NCI-H128 (cell line): ENCODE measurements around the gene FBXL17.

Source experiments
- DNase-seq: peaks from one replicate; lab custom pipeline; 2025; ENCODE audit not compliant: unreplicated experiment; lab: John Stamatoyannopoulos, UW

FBXL17 gene

DNA sequence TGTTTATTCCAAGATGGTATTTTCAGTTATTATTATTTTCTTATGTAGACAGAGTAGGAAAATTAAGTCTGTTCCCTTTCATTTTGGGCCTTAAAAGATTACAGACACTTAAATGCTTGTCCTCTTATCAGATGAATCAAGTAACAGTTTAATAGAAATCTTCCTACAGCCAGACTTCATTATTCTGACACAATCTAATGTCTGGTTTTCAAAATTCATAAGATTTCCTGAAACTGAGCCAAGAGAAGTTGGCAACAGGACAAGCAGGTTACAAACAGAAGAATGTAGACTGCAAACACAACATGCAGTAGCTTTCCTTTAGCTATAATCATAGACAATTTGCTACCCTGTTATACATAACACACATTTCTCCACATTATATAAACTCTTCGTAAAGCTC, 130.5 kb downstream of the FBXL17 start:
- DNase-seq: no peak

DNA sequence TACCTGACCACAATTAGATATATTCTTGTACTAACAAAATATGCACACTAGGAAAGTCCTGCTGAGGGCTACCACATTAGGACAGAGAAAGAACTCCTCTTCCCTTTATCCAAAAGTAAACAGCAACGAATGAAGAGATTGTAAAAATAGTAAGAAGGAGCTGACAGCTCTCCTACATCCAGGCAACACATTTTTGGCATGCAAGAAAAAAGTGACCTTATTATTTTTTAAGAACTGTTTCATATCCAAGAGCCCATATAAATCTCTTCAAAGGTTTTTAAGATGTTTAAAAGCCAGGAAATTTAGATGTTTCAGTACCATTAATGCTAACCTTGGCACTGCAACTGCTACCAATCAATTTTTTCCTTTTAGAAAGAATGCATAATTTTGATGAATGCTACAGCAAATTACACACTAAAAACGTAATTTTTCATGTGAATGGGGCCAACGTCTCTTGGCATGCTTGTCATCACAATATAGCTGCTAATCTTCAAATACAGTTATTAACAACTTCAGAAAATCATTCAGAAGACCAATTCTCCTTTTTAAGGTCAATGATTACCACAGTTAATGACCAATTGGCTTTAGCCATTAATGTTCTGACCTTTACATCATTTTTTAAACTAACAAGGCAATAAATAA, 132.0 kb downstream of the FBXL17 start:
- no peak for DNase-seq

DNA sequence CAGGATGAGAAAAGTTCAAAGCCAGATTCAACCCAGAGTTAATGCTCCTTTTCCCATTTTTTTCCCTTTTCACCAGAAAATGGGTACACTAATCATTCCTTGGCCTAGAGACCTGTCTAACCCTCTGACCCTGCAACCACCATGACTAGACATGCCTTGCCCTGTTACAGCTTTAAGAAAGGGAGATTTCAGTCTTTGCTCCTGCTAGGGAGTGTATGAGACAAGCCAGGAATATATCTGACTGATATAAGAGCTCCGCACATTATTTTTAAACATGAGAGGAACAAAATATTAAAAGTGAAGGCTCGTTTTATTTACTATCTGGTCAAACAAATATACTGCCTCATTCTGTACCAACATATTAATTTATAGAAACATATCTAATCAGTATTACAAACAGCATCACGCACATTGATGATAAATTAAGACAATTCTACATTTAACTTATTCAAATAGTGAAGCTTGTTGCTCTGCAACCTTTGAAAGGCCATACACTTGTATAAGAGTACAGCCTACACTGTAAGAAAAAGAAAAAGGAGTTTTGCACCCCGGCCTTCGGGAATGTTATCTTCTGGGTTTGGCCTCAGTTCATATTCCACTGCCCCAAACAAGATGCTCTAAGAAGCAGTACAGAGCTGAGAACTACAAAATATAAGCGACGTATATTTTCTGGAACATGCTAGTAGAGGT, 132.7 kb downstream of the FBXL17 start:
- no peak for DNase-seq

DNA sequence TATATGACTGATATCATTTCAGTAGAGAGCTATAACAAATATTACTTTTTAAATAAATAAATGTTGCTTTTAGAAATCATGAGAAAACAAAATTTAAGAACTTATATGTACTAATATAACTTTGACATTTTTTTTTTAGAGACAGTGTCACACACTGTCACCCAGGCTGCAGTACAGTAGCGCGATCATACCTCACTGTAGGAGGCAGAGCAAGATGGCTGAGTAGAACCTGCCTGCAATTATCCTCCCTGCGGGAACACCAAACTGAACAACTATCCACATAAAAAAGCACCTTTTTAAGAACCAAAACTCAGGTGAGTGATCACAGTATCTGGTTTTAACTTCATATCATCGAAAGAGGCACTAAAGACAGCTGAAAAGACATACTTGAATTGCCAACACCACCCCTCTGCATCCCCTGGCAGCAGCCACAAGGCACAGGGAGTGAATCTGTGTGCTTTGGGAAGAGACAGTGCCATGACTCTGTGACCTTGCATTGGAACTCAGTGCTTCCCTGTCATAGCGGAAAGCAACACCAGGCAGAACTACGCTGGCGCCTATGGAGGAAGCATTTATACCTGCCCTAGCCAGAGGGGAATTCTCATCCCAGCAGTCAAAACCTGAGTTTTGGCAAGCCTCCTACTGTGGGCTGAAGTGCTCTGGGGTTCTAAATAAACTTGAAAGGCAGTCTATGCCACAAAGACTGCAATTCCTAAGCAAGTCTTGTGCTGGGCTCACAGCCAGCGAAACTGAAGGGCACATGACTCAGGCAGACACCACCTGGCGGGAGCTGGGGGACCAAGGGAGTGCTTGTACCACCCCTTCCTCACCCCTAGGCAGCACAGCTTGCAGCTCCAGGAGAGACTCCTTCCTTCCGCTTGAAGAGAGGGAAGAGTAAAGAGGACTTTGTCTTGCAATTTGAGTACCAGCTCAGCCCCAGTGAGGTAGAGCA, 142.7 kb downstream of the FBXL17 start:
- no peak for DNase-seq

DNA sequence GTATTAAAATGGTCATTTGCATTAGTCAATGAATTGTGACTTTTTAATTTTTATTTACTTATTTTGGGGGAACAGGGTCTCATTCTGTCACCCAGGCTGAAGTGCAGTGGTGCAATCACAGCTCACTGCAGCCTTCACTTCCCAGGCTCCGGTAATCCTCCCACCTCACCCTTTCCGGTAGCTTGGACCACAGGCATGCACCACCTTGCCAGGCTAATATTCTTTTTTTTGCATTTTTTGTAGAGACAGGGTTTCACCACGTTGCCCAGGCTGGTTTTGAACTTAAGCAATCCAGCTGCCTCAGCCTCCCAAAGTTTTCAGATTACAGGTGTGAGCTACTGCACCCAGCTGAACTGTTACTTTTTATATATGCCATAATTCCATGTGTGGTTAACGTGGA, 143.4 kb downstream of the FBXL17 start:
- no peak for DNase-seq

DNA sequence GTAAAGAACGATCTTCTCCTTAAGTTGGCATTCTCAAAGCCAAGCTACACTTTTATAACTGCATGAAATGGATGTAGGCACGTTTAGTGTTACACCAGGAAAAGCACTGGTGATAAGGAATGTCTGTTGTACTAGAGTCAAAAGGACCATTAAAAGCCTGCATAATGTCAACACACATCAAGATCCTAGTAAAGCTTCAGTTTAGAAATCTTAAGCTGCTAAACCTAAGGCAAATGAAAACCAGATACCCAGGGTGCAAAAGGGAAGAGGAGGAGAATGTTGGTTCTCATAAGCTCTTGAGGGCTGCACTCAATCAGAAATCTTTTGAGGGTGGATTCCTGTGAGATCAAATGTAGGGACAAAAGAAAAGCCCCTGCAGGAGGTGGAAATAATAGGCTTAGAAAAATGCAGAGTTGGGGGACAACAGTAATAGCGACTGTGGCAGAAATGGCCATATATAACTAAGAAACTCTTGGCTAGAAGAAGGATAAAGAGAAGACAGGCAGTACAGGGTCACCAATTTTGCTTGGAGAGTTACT, 148.2 kb downstream of the FBXL17 start:
- DNase-seq: no peak

DNA sequence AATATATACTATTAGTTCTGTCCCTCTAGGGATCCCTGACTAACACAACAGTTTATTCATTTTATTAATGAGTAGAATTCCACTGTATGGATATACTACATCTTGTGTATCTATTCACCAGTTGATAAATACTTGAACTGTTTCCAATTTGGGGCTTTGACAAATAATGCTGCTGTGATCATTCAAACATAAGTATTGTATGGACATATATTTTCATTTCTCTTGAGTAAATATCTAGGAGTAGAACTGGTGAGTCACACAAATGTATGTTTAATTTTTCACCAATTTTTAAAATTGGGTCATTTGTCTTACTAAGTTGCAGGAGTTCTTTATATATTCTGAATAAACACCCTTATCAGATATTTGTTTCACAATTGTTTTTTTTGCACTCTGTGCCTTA, 149.1 kb downstream of the FBXL17 start:
- DNase-seq: no peak

DNA sequence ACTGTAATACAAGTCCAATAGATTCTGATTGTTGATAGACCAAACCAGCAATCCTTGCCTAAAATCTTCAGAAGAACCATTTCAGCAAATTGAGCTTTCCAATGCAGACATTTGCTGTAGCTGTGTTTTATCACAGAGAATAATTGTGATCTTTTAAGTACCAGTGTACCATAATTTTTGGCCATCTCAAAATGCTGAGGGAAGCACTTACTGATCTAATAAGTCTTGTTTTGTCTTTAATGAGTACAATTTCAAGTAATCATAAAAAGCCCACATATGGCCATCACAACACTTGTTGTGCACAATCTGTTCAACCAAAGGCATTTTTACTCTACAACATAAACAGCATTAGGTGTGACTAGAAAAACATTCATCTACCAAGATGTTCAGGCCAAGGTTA, 159.9 kb downstream of the FBXL17 start:
- DNase-seq: no peak

DNA sequence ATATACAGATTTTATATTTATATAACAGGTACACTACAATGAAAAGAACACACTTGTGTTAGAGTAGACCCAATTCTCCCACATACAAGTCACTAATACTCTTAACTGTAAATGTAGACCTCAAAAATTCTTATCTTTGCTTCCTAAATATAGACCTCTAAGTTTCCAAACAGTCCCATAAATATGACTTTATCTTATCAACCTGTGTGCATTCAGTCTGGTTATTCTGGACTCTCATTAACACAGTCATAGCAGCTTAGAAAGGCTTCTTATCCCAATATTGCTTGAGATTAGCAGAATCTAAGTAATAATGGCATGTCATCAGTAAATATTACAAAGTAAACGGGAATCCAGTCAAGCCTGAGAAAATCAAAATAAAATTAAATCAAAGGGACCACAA, 161.1 kb downstream of the FBXL17 start:
- DNase-seq: no peak

DNA sequence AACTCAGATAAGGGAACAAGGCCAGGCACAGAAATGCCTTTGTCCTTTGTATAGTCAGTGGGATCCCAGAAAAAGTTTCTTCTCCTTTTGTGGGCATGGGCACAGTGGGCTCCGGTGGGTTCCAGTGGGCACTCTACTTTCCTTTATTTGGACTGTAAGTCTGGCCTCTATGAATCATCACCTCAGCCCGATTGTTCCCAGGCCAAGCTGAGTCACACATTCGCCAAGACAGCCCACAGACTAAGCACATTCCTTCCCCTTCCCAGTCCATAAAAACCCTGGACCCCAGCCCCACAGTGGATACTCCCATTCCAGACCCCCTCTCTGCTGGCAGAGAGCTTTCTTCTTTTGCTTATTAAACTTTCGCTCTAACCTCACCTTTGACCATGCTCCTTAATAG, 165.0 kb downstream of the FBXL17 start:
- no peak for DNase-seq

DNA sequence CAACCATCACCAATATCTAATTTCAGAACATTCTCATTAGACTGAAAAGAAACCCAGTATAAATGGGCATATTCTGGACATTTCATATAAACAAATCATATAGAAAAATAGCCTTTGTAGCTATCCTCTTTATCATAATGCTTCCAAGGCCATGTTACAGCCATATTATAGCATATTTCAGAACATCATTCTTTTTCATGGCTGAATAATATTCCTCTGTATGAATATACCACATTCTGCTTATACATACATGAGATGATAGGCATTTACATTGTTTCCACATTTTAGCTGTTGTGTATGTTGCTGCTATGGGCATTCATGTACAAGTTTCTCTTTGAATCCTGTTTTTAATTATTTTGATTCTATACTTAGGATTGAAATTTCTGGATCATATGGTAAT, 167.0 kb downstream of the FBXL17 start:
- DNase-seq: no peak

DNA sequence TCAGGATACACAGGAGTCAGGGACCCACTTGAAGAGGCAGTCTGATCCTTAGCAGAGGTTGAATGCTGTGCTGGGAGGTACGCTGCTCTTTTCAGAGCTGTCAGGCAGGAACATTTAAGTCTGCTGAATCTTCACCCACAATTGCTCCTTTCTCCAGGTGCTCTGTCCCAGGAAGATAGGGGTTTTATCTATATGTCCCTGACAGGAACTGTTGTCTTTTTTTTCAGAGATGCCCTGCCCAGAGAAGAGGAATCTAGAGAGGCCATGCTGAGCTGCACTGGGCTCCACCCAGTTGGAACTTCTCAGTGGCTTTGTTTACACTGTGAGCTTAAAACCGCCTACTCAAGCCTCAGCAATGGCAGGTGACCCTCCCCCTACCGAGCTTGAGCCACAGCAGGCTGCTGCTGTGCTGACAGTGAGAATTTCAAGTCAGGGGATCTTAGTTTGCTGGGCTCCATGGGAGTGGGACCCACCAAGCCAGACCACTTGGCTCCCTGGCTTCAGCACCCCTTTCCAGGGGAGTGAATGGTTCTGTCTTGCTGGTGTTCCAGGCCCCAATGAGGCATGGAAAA, 169.0 kb downstream of the FBXL17 start:
- DNase-seq: no peak

DNA sequence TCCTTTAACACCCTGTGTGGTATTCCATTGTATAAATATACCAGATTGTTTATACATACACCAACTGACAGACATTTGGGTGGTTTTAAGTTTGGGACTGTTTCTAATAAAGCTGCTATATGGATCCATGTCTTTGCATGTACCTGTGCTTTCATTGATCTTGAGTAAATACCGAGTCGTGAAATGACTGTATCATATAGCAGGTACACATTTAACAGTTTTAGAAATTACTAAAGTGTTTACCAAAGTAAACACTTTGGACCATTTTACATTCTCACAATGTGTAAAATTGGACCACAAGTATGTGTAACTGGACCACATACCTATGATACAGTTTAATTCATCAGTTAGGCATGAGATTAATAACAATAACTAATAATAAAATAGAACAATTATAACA, 175.2 kb downstream of the FBXL17 start:
- DNase-seq: no peak

DNA sequence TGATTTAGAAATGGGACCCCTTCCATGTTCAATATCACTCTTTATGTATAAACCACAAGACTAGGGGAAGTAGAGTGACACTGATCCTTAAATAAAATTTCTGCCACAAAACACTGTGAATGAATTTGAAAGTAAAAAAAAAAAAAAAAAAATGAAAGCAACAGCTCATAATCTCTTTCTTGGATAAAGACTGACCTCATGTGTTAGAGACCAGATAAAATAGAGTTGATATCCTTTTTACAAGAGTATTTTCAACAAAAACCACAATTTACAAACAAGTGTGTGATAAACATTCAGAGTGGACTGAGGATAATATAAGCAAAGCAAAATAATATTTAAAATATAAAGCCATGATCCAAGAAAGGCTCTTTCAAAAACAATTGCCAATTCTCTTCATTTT, 180.2 kb downstream of the FBXL17 start:
- no peak for DNase-seq

DNA sequence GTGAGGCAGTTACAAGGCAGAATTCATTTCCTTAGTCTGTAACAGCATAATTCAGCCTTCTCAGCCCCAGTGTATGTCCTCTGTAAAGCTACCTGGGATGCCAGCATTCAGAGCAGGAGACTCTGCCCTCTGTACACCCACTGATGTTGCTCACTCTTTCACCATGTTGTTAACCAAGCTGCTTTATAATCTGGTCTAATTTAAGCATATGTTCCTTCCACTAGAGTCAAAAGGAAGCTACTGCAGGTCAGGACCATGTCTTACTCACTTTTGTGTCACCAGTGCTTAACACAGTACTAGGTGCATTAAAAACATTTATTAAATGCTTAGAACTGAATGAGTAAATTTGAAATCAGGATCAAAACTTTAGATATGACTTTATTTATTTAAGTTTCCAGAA, 185.6 kb downstream of the FBXL17 start:
- DNase-seq: no peak

DNA sequence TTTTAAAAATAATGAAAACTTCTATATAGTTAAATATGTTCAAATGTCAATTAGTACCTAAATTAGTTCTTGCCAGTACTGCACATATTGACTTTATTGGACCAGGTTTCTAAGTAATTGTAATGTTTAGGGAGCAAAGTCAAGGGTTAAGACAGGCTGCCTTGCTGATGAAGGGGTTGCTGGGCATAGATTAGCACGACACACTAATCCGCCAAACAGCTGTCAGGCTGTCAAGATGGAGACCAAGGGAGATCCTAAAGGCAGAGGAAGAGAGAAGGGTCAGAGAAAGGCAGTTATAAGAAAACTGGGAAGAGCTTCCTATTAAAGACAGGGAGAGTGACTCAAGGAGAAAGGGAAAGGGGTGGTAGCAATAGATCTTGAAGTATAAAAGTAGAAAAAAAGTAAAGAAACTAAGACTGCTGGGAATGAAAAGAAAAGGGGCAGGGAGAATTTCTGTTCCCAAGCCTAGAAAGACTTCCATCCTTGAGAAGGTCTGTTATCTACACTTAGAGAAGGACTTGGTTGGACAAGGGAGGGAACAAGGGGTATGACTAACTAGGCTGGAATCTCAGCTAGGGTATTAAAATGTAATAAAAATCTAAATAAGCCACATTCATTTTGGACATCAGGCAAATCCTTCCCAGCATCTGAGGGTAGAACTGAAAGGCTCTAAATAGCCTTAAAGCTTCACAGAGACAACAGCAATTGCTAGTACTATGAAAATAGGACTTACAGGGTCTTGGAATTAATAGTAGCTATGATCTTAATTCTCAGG, 188.7 kb downstream of the FBXL17 start:
- DNase-seq: no peak

DNA sequence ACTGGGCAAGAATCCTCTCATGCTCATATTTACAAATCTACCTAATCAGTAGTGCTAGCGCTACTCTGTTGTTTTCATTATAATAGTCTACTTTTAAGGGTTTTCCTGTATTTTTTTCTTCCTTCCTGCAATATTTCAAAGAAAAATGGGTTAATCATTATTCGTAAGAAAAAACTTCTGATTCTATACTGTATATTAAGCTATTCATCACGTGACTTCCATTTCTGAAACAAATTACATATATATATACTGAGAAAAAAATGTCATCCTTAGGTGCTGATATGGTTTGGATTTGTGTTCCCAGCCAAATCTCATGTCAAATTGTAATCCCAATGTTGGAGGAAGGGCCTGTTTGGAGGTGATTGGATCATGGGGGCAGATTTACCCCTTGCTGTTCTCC, 197.0 kb downstream of the FBXL17 start:
- DNase-seq: no peak

DNA sequence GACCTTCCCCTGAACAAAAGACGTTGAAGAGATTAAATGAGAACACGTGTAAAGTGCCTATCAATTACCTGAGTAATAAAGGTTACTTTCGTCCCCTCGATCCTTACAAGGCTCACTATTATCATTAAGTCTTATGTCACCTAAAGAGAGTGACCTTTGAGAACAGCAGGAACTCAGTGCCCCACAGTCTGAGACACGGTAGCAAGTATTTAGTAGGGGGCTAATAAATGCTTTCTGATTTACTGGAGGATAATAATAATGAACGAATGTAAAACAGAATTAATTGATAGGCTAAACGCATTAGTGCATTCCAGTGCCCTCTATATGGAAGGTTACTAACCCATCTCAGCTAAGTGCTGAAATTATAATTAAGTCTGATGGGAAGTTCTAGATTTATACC, 199.9 kb downstream of the FBXL17 start:
- DNase-seq: no peak

DNA sequence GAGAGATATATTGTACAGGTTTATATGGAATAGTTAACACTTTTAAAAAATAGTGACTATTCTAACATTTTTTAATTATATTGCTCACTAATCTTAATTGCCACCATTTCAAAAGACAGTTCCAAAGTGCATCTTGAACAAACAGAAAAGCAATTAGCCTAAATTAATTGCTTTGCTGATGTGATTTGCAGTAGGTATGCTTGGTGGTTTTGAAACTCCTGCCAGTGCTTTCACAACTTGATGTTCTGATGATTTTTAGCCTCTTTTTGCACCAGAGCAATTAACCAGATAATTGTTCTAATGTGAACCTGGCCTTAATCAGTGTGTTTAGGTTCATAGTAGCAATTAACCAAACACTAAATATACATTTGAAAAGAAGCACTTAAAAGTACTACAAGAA, 207.6 kb downstream of the FBXL17 start:
- no peak for DNase-seq

DNA sequence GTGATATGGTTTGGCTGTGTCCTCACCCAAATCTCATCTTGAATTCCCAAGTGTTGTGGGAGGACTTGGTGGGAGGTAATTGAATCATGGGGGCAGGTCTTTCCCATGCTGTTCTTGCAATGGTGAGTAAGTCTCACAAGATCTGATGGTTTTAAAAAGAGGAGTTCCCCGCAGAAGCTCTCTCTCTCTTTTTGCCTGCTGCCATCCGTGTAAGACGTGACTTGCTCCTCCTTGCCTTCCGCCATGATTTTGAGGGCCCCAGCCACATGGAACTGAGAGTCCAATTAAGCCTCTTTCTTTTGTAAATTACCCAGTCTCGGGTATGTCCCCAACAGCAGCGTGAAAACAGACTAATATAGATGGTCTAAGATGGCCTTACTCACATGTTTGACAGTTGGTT, 210.1 kb downstream of the FBXL17 start:
- DNase-seq: no peak

DNA sequence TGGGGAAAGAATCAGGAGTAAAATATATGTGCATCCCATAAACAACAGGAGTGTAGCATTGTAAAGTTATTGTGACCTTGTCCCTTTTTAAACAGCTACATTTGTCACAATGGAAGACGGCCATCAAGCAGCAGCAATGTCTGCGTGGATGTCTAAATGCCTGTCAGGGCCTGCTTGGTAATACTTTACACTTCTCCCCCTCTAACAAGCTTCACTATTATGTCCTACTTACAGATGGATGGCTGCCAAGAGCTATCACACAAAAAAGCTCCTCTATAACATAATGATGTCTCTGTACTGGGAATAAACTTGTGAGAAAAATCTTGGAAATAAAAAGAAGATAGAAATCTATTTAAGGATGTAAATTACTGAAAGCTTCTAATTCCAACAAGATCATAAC, 213.0 kb downstream of the FBXL17 start:
- no peak for DNase-seq
